Adrenal gland (tissue), 5 donors: ENCODE data around the gene NAA10.

Experiments used
- POLR2A ChIP-seq, 2 donors: fragments of 450-650 bp; IDR thresholded peaks; one replicate each; pipeline ENCODE4 v1.6.1; 2017; ENCODE audit warnings: antibody characterized with exemption in 2 of 2, mild to moderate bottlenecking in 2 of 2, moderate library complexity in 1 of 2
- TF ChIP-seq, protein P1 (sequence below), 6 experiments: fragments of 450-650 bp in 4 of 6; fragments of 200-600 bp in 2 of 6; sonication (generic) in 1 of 6; IDR thresholded peaks; 1 replicate in 5 of 6; 2 replicates in 1 of 6; pipeline versions ENCODE4 v1.5.1 to v1.8.0; 2016 to 2021; ENCODE audit warnings: antibody characterized with exemption in 6 of 6, mild to moderate bottlenecking in 2 of 6, moderate library complexity in 1 of 6
- donor health status: DM: no; HTN: no; CAD: no.

- TF ChIP-seq POLR2A (IDR thresholded peaks at IDR 0.05) = no peak
- TF ChIP-seq, protein P1, sequence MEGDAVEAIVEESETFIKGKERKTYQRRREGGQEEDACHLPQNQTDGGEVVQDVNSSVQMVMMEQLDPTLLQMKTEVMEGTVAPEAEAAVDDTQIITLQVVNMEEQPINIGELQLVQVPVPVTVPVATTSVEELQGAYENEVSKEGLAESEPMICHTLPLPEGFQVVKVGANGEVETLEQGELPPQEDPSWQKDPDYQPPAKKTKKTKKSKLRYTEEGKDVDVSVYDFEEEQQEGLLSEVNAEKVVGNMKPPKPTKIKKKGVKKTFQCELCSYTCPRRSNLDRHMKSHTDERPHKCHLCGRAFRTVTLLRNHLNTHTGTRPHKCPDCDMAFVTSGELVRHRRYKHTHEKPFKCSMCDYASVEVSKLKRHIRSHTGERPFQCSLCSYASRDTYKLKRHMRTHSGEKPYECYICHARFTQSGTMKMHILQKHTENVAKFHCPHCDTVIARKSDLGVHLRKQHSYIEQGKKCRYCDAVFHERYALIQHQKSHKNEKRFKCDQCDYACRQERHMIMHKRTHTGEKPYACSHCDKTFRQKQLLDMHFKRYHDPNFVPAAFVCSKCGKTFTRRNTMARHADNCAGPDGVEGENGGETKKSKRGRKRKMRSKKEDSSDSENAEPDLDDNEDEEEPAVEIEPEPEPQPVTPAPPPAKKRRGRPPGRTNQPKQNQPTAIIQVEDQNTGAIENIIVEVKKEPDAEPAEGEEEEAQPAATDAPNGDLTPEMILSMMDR (IDR thresholded peaks at IDR 0.05) = no peak
Observed at GRCh38 chrX:153885208-153885787, 49.5 kb downstream of the NAA10 start.
